ENCODE measurements around the gene REEP1. TPM values are rescaled to one million over a fixed set of nuclear protein-coding genes. Genes with fewer than 3 reads are reported as not detected.

The REEP1 gene
- total RNA-seq, 3 donors from 2014 or later = 3.8 to 50.3 (median 6.1) TPM

GRCh38 chr2:86243950-86244733, 93.3 kb downstream of the REEP1 start:
- H3K4me1 ChIP-seq (ENCODE audit: low read depth) = no peaks in the 10 kb centered on the region
- no peak overlapping the region for H3K4me3 ChIP-seq
- no peaks in the 10 kb centered on the region for H3K9me3 ChIP-seq
- DNase-seq (no peak), ATAC-seq (no peak)
- no peaks in the 10 kb centered on the region for H3K36me3 ChIP-seq (ENCODE audit: low read depth)
- no peak for TF ChIP-seq CTCF (IDR thresholded peaks at IDR 0.05)
- intact Hi-C loops (cut with DNase I, micrococcal nuclease) = no loop called here

GRCh38 chr2:86243272-86243671, 94.2 kb downstream of the REEP1 start:
- no peak for DNase-seq
- no peaks in the 10 kb centered on the region for H3K9me3 ChIP-seq
- intact Hi-C loops (cut with DNase I, micrococcal nuclease) = no loop called here
- no peak overlapping the region for H3K4me3 ChIP-seq
- no peak for TF ChIP-seq CTCF (IDR thresholded peaks at IDR 0.05)
- no peaks in the 10 kb centered on the region for H3K4me1 ChIP-seq (ENCODE audit: low read depth)
- H3K36me3 ChIP-seq (ENCODE audit: low read depth) = no peaks in the 10 kb centered on the region
- no peak for ATAC-seq

- H3K36me3 ChIP-seq (ENCODE audit: low read depth) = no peaks in the 10 kb centered on the region
- DNase-seq (no peak), ATAC-seq (no peak)
- no peaks in the 10 kb centered on the region for H3K9me3 ChIP-seq
- TF ChIP-seq CTCF (IDR thresholded peaks at IDR 0.05) = no peak
- no peak overlapping the region for H3K4me3 ChIP-seq
- intact Hi-C loops (cut with DNase I, micrococcal nuclease) = no loop called here
- H3K4me1 ChIP-seq (ENCODE audit: low read depth) = no peaks in the 10 kb centered on the region
Measured at GRCh38 chr2:86241611-86242010, 95.8 kb downstream of the REEP1 start.

- DNase-seq (no peak), ATAC-seq (no peak)
- Histone ChIP-seq H3K4me3 (no peak overlapping the region), H3K4me1 (ENCODE audit: low read depth) (no peaks in the 10 kb centered on the region), H3K36me3 (ENCODE audit: low read depth) (no peaks in the 10 kb centered on the region), H3K9me3 (no peaks in the 10 kb centered on the region)
- intact Hi-C loops (cut with DNase I, micrococcal nuclease) = no loop called here
- TF ChIP-seq CTCF (IDR thresholded peaks at IDR 0.05) = no peak
Measured at GRCh38 chr2:86240251-86240650, 97.2 kb downstream of the REEP1 start.

- no peak for TF ChIP-seq CTCF (IDR thresholded peaks at IDR 0.05)
- DNase-seq (no peak), ATAC-seq (no peak)
- intact Hi-C loops (cut with DNase I, micrococcal nuclease) = no loop called here
- no peak overlapping the region for H3K4me3 ChIP-seq
- H3K36me3 ChIP-seq (ENCODE audit: low read depth) = no peaks in the 10 kb centered on the region
- H3K4me1 ChIP-seq (ENCODE audit: low read depth) = no peaks in the 10 kb centered on the region
- H3K9me3 ChIP-seq = no peaks in the 10 kb centered on the region
Measured at GRCh38 chr2:86239745-86240144, 97.7 kb downstream of the REEP1 start.
